Measurements from ENCODE around the gene MYH3. TPM values are rescaled to one million over a fixed set of nuclear protein-coding genes. Genes with fewer than 3 reads are reported as not detected.

MYH3 gene
- polyA plus RNA-seq, 1 donor from 2014 or later: 0.74 TPM

DNA sequence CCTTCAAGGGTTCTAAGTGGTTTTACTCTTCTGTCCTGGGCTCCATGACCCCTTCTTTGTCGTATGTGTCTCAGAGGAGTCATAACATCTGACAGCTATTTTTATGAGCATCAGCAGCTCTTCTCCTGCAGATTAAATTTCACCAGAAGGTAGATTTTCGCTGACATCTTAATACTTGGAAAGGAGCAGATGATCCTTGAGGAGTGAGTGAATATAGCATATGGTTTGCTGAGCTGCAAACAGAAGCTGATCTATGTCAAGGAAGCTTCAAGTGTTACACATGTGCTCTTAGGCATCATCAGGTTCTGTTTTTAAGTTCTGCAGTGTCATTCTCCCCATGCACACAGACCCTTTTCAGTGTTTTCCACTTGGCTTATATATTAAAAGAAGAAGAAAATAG, 58.5 kb downstream of the MYH3 start:
- Histone ChIP-seq H3K27ac (ENCODE audit: low read length) (peak overlapping the region; percentile 15), H3K9me2 (ENCODE audit: insufficient read depth, low read length) (no peaks in the 10 kb centered on the region), H2AFZ (ENCODE audit: low read depth, low read length) (no peak overlapping the region), H3K27me3 (ENCODE audit: insufficient read depth, low read depth, low read length) (no peaks in the 10 kb centered on the region), H3K9ac (ENCODE audit: low read length) (no peak overlapping the region), H3K9me3 (ENCODE audit: low read length) (no peaks in the 10 kb centered on the region), H3K4me2 (ENCODE audit: low read length) (no peak overlapping the region), H3K79me2 (replicated peaks; ENCODE audit: insufficient read depth, low read length) (no peaks in the 10 kb centered on the region), H4K20me1 (ENCODE audit: insufficient read depth) (no peaks in the 10 kb centered on the region), H3K36me3 (ENCODE audit: insufficient read depth, low read length) (no peaks in the 10 kb centered on the region), H3F3A (ENCODE audit: insufficient read depth, low read length, poor library complexity, severe bottlenecking) (no peaks in the 10 kb centered on the region), H3K4me3 (ENCODE audit: low read length) (no peak overlapping the region)
- TF ChIP-seq, protein P1, sequence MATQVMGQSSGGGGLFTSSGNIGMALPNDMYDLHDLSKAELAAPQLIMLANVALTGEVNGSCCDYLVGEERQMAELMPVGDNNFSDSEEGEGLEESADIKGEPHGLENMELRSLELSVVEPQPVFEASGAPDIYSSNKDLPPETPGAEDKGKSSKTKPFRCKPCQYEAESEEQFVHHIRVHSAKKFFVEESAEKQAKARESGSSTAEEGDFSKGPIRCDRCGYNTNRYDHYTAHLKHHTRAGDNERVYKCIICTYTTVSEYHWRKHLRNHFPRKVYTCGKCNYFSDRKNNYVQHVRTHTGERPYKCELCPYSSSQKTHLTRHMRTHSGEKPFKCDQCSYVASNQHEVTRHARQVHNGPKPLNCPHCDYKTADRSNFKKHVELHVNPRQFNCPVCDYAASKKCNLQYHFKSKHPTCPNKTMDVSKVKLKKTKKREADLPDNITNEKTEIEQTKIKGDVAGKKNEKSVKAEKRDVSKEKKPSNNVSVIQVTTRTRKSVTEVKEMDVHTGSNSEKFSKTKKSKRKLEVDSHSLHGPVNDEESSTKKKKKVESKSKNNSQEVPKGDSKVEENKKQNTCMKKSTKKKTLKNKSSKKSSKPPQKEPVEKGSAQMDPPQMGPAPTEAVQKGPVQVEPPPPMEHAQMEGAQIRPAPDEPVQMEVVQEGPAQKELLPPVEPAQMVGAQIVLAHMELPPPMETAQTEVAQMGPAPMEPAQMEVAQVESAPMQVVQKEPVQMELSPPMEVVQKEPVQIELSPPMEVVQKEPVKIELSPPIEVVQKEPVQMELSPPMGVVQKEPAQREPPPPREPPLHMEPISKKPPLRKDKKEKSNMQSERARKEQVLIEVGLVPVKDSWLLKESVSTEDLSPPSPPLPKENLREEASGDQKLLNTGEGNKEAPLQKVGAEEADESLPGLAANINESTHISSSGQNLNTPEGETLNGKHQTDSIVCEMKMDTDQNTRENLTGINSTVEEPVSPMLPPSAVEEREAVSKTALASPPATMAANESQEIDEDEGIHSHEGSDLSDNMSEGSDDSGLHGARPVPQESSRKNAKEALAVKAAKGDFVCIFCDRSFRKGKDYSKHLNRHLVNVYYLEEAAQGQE (IDR thresholded peaks at IDR 0.05; ENCODE audit: borderline replicate concordance): no peak
- TF ChIP-seq EP300 (conservative IDR thresholded peaks at IDR 0.05; ENCODE audit: poor library complexity, severe bottlenecking) (no peak), RAD21 (conservative IDR thresholded peaks at IDR 0.05) (no peak), MXI1 (conservative IDR thresholded peaks at IDR 0.05; ENCODE audit: poor library complexity, severe bottlenecking) (no peak), EZH2 (IDR thresholded peaks at IDR 0.05; ENCODE audit: borderline replicate concordance, insufficient read depth, low read length, poor library complexity, severe bottlenecking) (no peak), POLR2AphosphoS5 (IDR thresholded peaks at IDR 0.05) (no peak), SMC3 (conservative IDR thresholded peaks at IDR 0.05; ENCODE audit: poor library complexity) (no peak), TAF1 (IDR thresholded peaks at IDR 0.05; ENCODE audit: low read depth) (no peak)
- TF ChIP-seq, protein P2, sequence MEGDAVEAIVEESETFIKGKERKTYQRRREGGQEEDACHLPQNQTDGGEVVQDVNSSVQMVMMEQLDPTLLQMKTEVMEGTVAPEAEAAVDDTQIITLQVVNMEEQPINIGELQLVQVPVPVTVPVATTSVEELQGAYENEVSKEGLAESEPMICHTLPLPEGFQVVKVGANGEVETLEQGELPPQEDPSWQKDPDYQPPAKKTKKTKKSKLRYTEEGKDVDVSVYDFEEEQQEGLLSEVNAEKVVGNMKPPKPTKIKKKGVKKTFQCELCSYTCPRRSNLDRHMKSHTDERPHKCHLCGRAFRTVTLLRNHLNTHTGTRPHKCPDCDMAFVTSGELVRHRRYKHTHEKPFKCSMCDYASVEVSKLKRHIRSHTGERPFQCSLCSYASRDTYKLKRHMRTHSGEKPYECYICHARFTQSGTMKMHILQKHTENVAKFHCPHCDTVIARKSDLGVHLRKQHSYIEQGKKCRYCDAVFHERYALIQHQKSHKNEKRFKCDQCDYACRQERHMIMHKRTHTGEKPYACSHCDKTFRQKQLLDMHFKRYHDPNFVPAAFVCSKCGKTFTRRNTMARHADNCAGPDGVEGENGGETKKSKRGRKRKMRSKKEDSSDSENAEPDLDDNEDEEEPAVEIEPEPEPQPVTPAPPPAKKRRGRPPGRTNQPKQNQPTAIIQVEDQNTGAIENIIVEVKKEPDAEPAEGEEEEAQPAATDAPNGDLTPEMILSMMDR (IDR thresholded peaks at IDR 0.05; ENCODE audit: poor library complexity, severe bottlenecking): no peak

DNA sequence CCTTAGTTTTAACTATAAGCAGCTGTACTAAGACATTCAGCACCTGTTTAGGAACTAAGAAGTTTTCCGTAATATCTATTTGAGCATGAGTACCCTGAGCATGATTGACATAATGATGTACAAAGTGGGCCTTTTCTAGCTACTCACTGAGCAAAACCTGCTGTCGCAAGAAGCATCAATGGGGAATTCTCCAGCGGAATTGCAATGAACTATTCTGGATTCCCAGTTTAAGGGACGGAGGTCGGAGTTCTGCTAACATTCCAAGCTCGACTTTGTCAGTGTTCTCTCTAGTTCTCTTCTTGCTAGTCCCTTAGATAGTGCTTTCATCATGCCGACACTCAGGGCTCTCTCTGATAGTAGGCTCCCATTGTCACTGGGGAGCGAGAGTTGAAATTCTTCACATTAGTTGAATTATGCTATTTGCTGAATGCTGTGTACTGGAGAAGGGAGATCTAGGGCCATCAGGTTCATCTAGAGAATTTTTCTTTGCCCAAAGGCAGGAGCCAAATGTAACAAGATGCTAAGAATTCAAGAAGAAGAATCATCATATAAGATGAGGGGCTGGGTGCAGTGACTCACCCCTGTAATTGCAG, 67.5 kb downstream of the MYH3 start:
- Histone ChIP-seq H3K9me3 (ENCODE audit: low read length) (no peaks in the 10 kb centered on the region), H3K36me3 (ENCODE audit: insufficient read depth, low read length) (no peaks in the 10 kb centered on the region), H2AFZ (ENCODE audit: low read depth, low read length) (no peak overlapping the region), H3K79me2 (replicated peaks; ENCODE audit: insufficient read depth, low read length) (no peaks in the 10 kb centered on the region), H3K27me3 (ENCODE audit: insufficient read depth, low read depth, low read length) (no peaks in the 10 kb centered on the region), H3K9ac (ENCODE audit: low read length) (no peak overlapping the region), H4K20me1 (ENCODE audit: insufficient read depth) (no peaks in the 10 kb centered on the region), H3K9me2 (ENCODE audit: insufficient read depth, low read length) (no peaks in the 10 kb centered on the region), H3K4me2 (ENCODE audit: low read length) (no peak overlapping the region), H3K4me3 (ENCODE audit: low read length) (no peak overlapping the region), H3F3A (ENCODE audit: insufficient read depth, low read length, poor library complexity, severe bottlenecking) (no peaks in the 10 kb centered on the region), H3K27ac (ENCODE audit: low read length) (no peak overlapping the region)
- TF ChIP-seq EP300 (conservative IDR thresholded peaks at IDR 0.05; ENCODE audit: poor library complexity, severe bottlenecking) (no peak), SMC3 (conservative IDR thresholded peaks at IDR 0.05; ENCODE audit: poor library complexity) (no peak), MXI1 (conservative IDR thresholded peaks at IDR 0.05; ENCODE audit: poor library complexity, severe bottlenecking) (no peak), POLR2AphosphoS5 (IDR thresholded peaks at IDR 0.05) (no peak), TAF1 (IDR thresholded peaks at IDR 0.05; ENCODE audit: low read depth) (no peak), EZH2 (IDR thresholded peaks at IDR 0.05; ENCODE audit: borderline replicate concordance, insufficient read depth, low read length, poor library complexity, severe bottlenecking) (no peak)
- TF ChIP-seq, protein P2 (IDR thresholded peaks at IDR 0.05; ENCODE audit: poor library complexity, severe bottlenecking): no peak
- TF ChIP-seq, protein P1 (IDR thresholded peaks at IDR 0.05; ENCODE audit: borderline replicate concordance): peak; percentile 90

Data from neural cell (in vitro differentiated cells).